Keratinocyte (primary cell): ENCODE results near the gene RGS3. TPM values are rescaled to one million over a fixed set of nuclear protein-coding genes. Genes with fewer than 3 reads are reported as not detected.

ENCODE experiments used
- DNase-seq: peaks from one replicate; pipeline ENCODE4 v3.0.0-alpha.2; 2011; ENCODE audit warnings: low read depth, missing footprints, low spot score
- FAIRE-seq: peaks from 2 replicates; lab custom pipeline; 2011; peaks lifted over from hg19 to GRCh38; lab: Jason Lieb, UNC
- H2AFZ ChIP-seq: 2 replicates; pipeline ENCODE4 v1.6.0; 2012; ENCODE audit warnings: low read length, control low read depth, inconsistent platforms; ENCODE audit not compliant: control insufficient read depth
- H3K27ac ChIP-seq: 2 replicates; pipeline ENCODE4 v1.5.1; 2011; ENCODE audit warnings: low read length; ENCODE audit not compliant: control insufficient read depth, insufficient read depth
- H3K27me3 ChIP-seq: 3 replicates; pipeline ENCODE4 v1.6.0; 2011; ENCODE audit warnings: low read length; ENCODE audit not compliant: control insufficient read depth, insufficient read depth; ENCODE audit errors: extremely low read depth
- H3K36me3 ChIP-seq, 2 experiments: 2 replicates in 1 of 2; 3 replicates in 1 of 2; pipeline ENCODE4 v1.5.1; 2011; ENCODE audit warnings: low read length in 2 of 2, mild to moderate bottlenecking in 1 of 2; ENCODE audit not compliant: control insufficient read depth in 2 of 2, insufficient read depth in 2 of 2; ENCODE audit errors: extremely low read depth in 1 of 2
- H3K4me1 ChIP-seq: 3 replicates; pipeline ENCODE4 v1.5.1; 2011; ENCODE audit warnings: low read length; ENCODE audit not compliant: control insufficient read depth, insufficient read depth; ENCODE audit errors: extremely low read depth
- H3K4me2 ChIP-seq: 3 replicates; pipeline ENCODE4 v1.6.0; 2011; ENCODE audit warnings: low read depth, low read length; ENCODE audit not compliant: control insufficient read depth, insufficient read depth; ENCODE audit errors: extremely low read depth
- H3K4me3 ChIP-seq, 3 experiments: fragments of 200-600 bp in 1 of 3; sonication (generic) in 1 of 3; 2 replicates in 2 of 3; 3 replicates in 1 of 3; pipeline ENCODE4 v1.5.1; 2011 to 2016; ENCODE audit warnings: low read length in 3 of 3, mild to moderate bottlenecking in 3 of 3, control low read depth in 2 of 3, inconsistent platforms in 1 of 3, low read depth in 1 of 3, mixed read lengths in 1 of 3, mixed run types in 1 of 3, moderate library complexity in 1 of 3; ENCODE audit not compliant: control insufficient read depth in 2 of 3, insufficient read depth in 2 of 3; ENCODE audit errors: extremely low read depth in 1 of 3
- H3K79me2 ChIP-seq: 2 replicates; pipeline ENCODE4 v1.6.0; 2012; ENCODE audit warnings: low read length; ENCODE audit not compliant: control insufficient read depth, insufficient read depth
- H3K9ac ChIP-seq: 3 replicates; pipeline ENCODE4 v1.6.0; 2011; ENCODE audit warnings: low read length; ENCODE audit not compliant: control insufficient read depth, insufficient read depth; ENCODE audit errors: extremely low read depth
- H3K9me1 ChIP-seq: 3 replicates; pipeline ENCODE4 v1.6.0; 2011; ENCODE audit warnings: low read length; ENCODE audit not compliant: control insufficient read depth, insufficient read depth; ENCODE audit errors: extremely low read depth
- H3K9me3 ChIP-seq: 2 replicates; pipeline ENCODE4 v1.5.1; 2012; ENCODE audit warnings: low read depth, low read length; ENCODE audit not compliant: control insufficient read depth
- H4K20me1 ChIP-seq: 3 replicates; pipeline ENCODE4 v1.6.0; 2011; ENCODE audit warnings: low read length; ENCODE audit not compliant: control insufficient read depth, insufficient read depth; ENCODE audit errors: extremely low read depth
- CTCF ChIP-seq, 3 experiments: IDR thresholded peaks in 1 of 3; conservative IDR thresholded peaks in 1 of 3; optimal IDR thresholded peaks in 1 of 3; 2 replicates in 2 of 3; 3 replicates in 1 of 3; pipeline versions ENCODE3 to v1.5.1; 2011; ENCODE audit warnings: low read length in 3 of 3, mild to moderate bottlenecking in 3 of 3, moderate library complexity in 2 of 3, control low read depth in 1 of 3, inconsistent platforms in 1 of 3; ENCODE audit not compliant: insufficient read depth in 2 of 3; ENCODE audit errors: extremely low read depth in 1 of 3
- EZH2 ChIP-seq: IDR thresholded peaks from one replicate; pipeline ENCODE4 v1.6.1; 2012; ENCODE audit warnings: inconsistent platforms, mild to moderate bottlenecking, low read length, moderate library complexity
- dilution Hi-C: fragments of 300-500 bp; cut with MboI; formaldehyde crosslinking; loops from one replicate; pipeline ENCODE4 v1.7.0; 2020; ENCODE audit warnings: low sequenced_read_pairs; ENCODE audit not compliant: extremely low pct_ligation_motif_present
- polyA plus RNA-seq, 5 experiments: library from polyadenylated mRNA; depleted of rRNA in 3 of 5; stranded (reverse) in 3 of 5; stranded (forward) in 1 of 5; unstranded in 1 of 5; fragments of >200 nt; gene quantifications; 1 replicate in 1 of 5; 2 replicates in 3 of 5; 3 replicates in 1 of 5; pipeline versions ENCODE4 v1.2.1 to v1.2.3, GENCODE V29; 2011 to 2012; ENCODE audit warnings: missing spikeins in 2 of 5, low read depth in 1 of 5, low replicate concordance in 1 of 5

RGS3 gene
- polyA plus RNA-seq, 1 donor (not counting 4 experiments of a cell fraction or from before 2014, with no cell fraction given): 19.6 TPM

- dilution Hi-C loops: no loop called here
- no peak overlapping the region for H2AFZ ChIP-seq
- H3K27me3 ChIP-seq: no peaks in the 10 kb centered on the region
- no peak overlapping the region for H3K9ac ChIP-seq
- TF ChIP-seq CTCF (optimal IDR thresholded peaks at IDR 0.05 in 1 of 3, IDR thresholded peaks at IDR 0.05 in 1 of 3, conservative IDR thresholded peaks at IDR 0.05 in 1 of 3; ENCODE audit: extremely low read depth in 1 of 3, insufficient read depth in 2 of 3, low read length in 3 of 3) (no peak), EZH2 (no peak)
- no peak for DNase-seq
- H3K4me1 ChIP-seq: no peaks in the 10 kb centered on the region
- no peaks in the 10 kb centered on the region for H3K9me1 ChIP-seq
- H3K4me2 ChIP-seq: no peak overlapping the region
- H4K20me1 ChIP-seq: no peaks in the 10 kb centered on the region
- H3K27ac ChIP-seq: no peak overlapping the region
- no peak overlapping the region for H3K4me3 ChIP-seq
- no peak for FAIRE-seq
- H3K79me2 ChIP-seq: no peaks in the 10 kb centered on the region
- H3K36me3 ChIP-seq: no peaks in the 10 kb centered on the region
- H3K9me3 ChIP-seq: no peaks in the 10 kb centered on the region
These were observed 165.1 kb downstream of the RGS3 start for GRCh38 chr9:113628621-113629020.

GRCh38 chr9:113630386-113631136 lies 167.0 kb downstream of the RGS3 start:
- H4K20me1 ChIP-seq: no peaks in the 10 kb centered on the region
- no peak overlapping the region for H3K9ac ChIP-seq
- no peaks in the 10 kb centered on the region for H3K9me3 ChIP-seq
- no peaks in the 10 kb centered on the region for H3K9me1 ChIP-seq
- no peak overlapping the region for H3K27ac ChIP-seq
- H3K4me3 ChIP-seq: no peak overlapping the region
- DNase-seq: no peak
- peaks cover 5% of the 10 kb centered on the region for H3K27me3 ChIP-seq
- dilution Hi-C loops: no loop called here
- no peak for FAIRE-seq
- H3K79me2 ChIP-seq: no peaks in the 10 kb centered on the region
- no peaks in the 10 kb centered on the region for H3K36me3 ChIP-seq
- TF ChIP-seq CTCF (optimal IDR thresholded peaks at IDR 0.05 in 1 of 3, IDR thresholded peaks at IDR 0.05 in 1 of 3, conservative IDR thresholded peaks at IDR 0.05 in 1 of 3; ENCODE audit: extremely low read depth in 1 of 3, insufficient read depth in 2 of 3, low read length in 3 of 3): no peak
- TF ChIP-seq EZH2: no peak
- H3K4me1 ChIP-seq: no peaks in the 10 kb centered on the region
- H2AFZ ChIP-seq: no peak overlapping the region
- H3K4me2 ChIP-seq: no peak overlapping the region
